Fibroblast of pulmonary artery (primary cell): ENCODE measurements around the gene TMEM52.

ENCODE experiments used
- DNase-seq: peaks from one replicate; pipeline ENCODE4 v3.0.0-alpha.2; 2010; ENCODE audit warnings: low read depth
- H3K4me3 ChIP-seq: replicated peaks from 2 replicates; pipeline ENCODE4 v1.5.1; 2011; ENCODE audit warnings: low read depth, mild to moderate bottlenecking, control low read depth, low read length, moderate library complexity
- CTCF ChIP-seq: IDR thresholded peaks from 2 replicates; pipeline ENCODE4 v1.5.1; 2011; ENCODE audit warnings: mild to moderate bottlenecking, control low read depth, low read length, inconsistent platforms; ENCODE audit errors: missing control alignments

Gene TMEM52

GRCh38 chr1:1927751-1928150 is 8.7 kb upstream of the TMEM52 start:
- no peak for TF ChIP-seq CTCF
- no peak for DNase-seq
- no peak overlapping the region for H3K4me3 ChIP-seq

- no peak for TF ChIP-seq CTCF
- no peak overlapping the region for H3K4me3 ChIP-seq
- DNase-seq = no peak
These were observed 8.0 kb upstream of the TMEM52 start for GRCh38 chr1:1926886-1927660.

DNA sequence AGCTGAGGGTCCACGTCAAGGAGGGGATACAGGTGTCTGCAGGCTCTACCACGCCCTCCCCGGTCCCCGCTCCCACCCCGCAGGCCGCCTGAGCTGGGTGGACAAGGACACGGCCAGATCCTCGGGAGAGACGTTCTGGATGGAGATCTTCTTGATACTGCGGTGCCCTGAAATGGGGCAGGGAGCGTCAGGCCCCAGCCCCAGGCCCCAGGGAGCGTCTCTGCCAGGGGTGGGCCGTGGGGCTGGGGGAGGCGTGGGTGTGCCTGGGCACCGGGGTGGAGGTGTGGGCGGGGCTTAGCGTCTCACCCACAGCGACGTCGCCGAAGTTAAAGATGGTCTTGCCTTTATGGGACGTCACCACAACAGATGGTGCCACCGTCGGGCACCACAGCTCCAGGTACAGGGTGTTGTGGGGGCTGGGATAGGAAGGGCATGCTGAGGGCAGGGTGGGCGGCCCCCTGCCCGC is 7.3 kb upstream of the TMEM52 start:
- TF ChIP-seq CTCF = no peak
- DNase-seq = no peak
- H3K4me3 ChIP-seq = no peak overlapping the region

GRCh38 chr1:1925437-1926345 is 6.6 kb upstream of the TMEM52 start:
- no peak for TF ChIP-seq CTCF
- no peak for DNase-seq
- H3K4me3 ChIP-seq = no peak overlapping the region

- no peak overlapping the region for H3K4me3 ChIP-seq
- no peak for DNase-seq
- TF ChIP-seq CTCF = no peak
These were observed 5.8 kb upstream of the TMEM52 start for GRCh38 chr1:1924849-1925248.

DNA sequence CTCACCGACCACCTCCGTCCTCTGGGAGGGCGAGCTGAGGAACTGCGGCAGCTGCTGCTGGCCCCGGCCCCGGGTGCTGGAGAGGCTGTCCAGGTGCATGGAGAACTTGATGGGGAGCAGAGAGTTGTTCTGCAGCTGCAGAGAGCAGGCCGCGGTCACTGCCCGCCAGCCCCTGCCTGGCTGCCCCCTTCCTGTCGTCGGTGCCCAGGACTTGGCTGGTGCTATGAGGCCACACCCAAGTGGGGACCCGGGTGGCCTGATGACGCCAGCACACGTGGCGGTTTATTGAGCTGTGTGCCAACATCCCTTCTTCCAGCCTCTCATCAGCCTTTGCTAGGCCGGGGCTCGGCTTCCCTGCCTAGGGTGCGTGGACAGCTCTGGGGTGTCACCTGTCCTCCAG is 5.3 kb upstream of the TMEM52 start:
- no peak for DNase-seq
- no peak overlapping the region for H3K4me3 ChIP-seq
- no peak for TF ChIP-seq CTCF
